HepG2 (cell line): ENCODE data around the gene AAMP. TPM values are rescaled to one million over a fixed set of nuclear protein-coding genes. Genes with fewer than 3 reads are reported as not detected.

Experiments used
- ATAC-seq: fragments of 200-7000 bp; cut with Tn5 transposase; 3 replicates; pipeline ENCODE4 v1.9.1; 2020; ENCODE audit warnings: mild to moderate bottlenecking, moderate library complexity
- BruUV-seq: library from RNA; stranded (reverse); fragments of 400-500 nt; replicated peaks from 2 replicates; lab custom pipeline; 2021; lab: Mats Ljungman, UMichigan
- CTCF ChIA-PET: fragments of 300-600 bp; formaldehyde crosslinking; extraction: SDS; loops from one replicate; lab custom pipeline; 2021; ENCODE audit warnings: low total read pairs, inconsistent platforms, low intra/inter-chr PET ratio; lab: Yijun Ruan, JAX
- POLR2A ChIA-PET: fragments of 350-600 bp; sonication (Branson Sonifier 250); formaldehyde crosslinking; loops from one replicate; lab custom pipeline; 2020; ENCODE audit warnings: antibody characterized with exemption, inconsistent platforms; lab: Yijun Ruan, JAX
- DNase-seq: peaks from one replicate; pipeline ENCODE4 v3.0.0-alpha.2; 2015; ENCODE audit warnings: low spot score
- FAIRE-seq: peaks from 3 replicates; lab custom pipeline; 2011; peaks lifted over from hg19 to GRCh38; lab: Jason Lieb, UNC
- H2AFZ ChIP-seq: one replicate; pipeline ENCODE4 v1.6.1; 2011; ENCODE audit warnings: low read length, inconsistent platforms
- H3K27ac ChIP-seq: fragments of 300-600 bp; 3 replicates; pipeline ENCODE4 v1.8.0; 2011; ENCODE audit warnings: mixed run types, mild to moderate bottlenecking, mixed read lengths, low read length, inconsistent platforms; ENCODE audit not compliant: insufficient read depth; ENCODE audit errors: extremely low read length
- H3K27me3 ChIP-seq, 2 experiments: fragments of 200-600 bp in 1 of 2; 2 replicates in 1 of 2; 3 replicates in 1 of 2; pipeline versions ENCODE4 v1.6.0 to v1.8.0; 2011; ENCODE audit warnings: low read length in 2 of 2, mild to moderate bottlenecking in 2 of 2, moderate library complexity in 2 of 2, inconsistent platforms in 1 of 2; ENCODE audit not compliant: insufficient read depth in 2 of 2, control insufficient read depth in 1 of 2
- H3K36me3 ChIP-seq, 2 experiments: fragments of 200-600 bp in 1 of 2; replicated peaks in 1 of 2; 2 replicates in 1 of 2; 3 replicates in 1 of 2; pipeline versions ENCODE4 v1.5.1 to v1.8.0; 2011; ENCODE audit warnings: low read length in 2 of 2, inconsistent platforms in 1 of 2; ENCODE audit not compliant: insufficient read depth in 2 of 2, control insufficient read depth in 1 of 2
- H3K4me1 ChIP-seq: 2 replicates; pipeline ENCODE4 v1.5.1; 2012; ENCODE audit warnings: low read length, inconsistent platforms; ENCODE audit not compliant: insufficient read depth
- H3K4me2 ChIP-seq: 2 replicates; pipeline ENCODE4 v1.6.0; 2011; ENCODE audit warnings: low read depth, low read length, inconsistent platforms
- H3K4me3 ChIP-seq, 3 experiments: fragments of 200-600 bp in 1 of 3; sonication (generic), shearing (Covaris generic) in 1 of 3; replicated peaks in 1 of 3; 2 replicates each; pipeline ENCODE4 v1.5.1; 2011 to 2016; ENCODE audit warnings: low read length in 3 of 3, inconsistent platforms in 2 of 3, low read depth in 2 of 3, mild to moderate bottlenecking in 2 of 3, control low read depth in 1 of 3, mixed read lengths in 1 of 3; ENCODE audit not compliant: insufficient read depth in 1 of 3
- H3K79me2 ChIP-seq: one replicate; pipeline ENCODE4 v1.6.1; 2011; ENCODE audit warnings: low read length, inconsistent platforms; ENCODE audit not compliant: insufficient read depth
- H3K9ac ChIP-seq: 2 replicates; pipeline ENCODE4 v1.6.0; 2011; ENCODE audit warnings: mild to moderate bottlenecking, low read depth, low read length, inconsistent platforms; ENCODE audit not compliant: insufficient read depth
- H3K9me3 ChIP-seq: 2 replicates; pipeline ENCODE4 v1.5.1; 2012; ENCODE audit warnings: mild to moderate bottlenecking, low read length
- H4K20me1 ChIP-seq: 2 replicates; pipeline ENCODE4 v1.6.0; 2011; ENCODE audit warnings: inconsistent platforms, mild to moderate bottlenecking, low read length, moderate library complexity; ENCODE audit not compliant: insufficient read depth
- FOXA1 ChIP-seq, 2 experiments: fragments of 450-650 bp in 1 of 2; sonication (generic) in 1 of 2; formaldehyde crosslinking in 1 of 2; IDR thresholded peaks; 2 replicates each; pipeline versions ENCODE4 v1.4.0 to v1.6.1; 2016 to 2020; ENCODE audit warnings: missing genetic modification reagents in 1 of 2
- SOX5 ChIP-seq: IDR thresholded peaks from 2 replicates; pipeline ENCODE4 v1.6.1; 2016; ENCODE audit warnings: borderline replicate concordance
- SRSF1 ChIP-seq: fragments of 200-400 bp; formaldehyde crosslinking; optimal IDR thresholded peaks from 2 replicates; pipeline ENCODE3; 2017; ENCODE audit warnings: mild to moderate bottlenecking, low read depth, low read length, moderate library complexity
- ZNF350 ChIP-seq: sonication (generic); formaldehyde crosslinking; IDR thresholded peaks from 2 replicates; pipeline ENCODE4 v1.4.0; 2020; ENCODE audit warnings: mild to moderate bottlenecking, low read depth, missing genetic modification reagents, borderline replicate concordance
- whole genome bisulfite sequencing: methylation state at CpG from one replicate; pipeline ENCODE4 v1.1.6; 2017; ENCODE audit warnings: low lambda C conversion rate; 5-methylcytosine and 5-hydroxymethylcytosine counted together
- in situ Hi-C: cut with HindIII; loops from 2 replicates; pipeline ENCODE4 v1.10.0; 2017; ENCODE audit warnings: low pct_unique_long_range_greater_than_20kb; ENCODE audit not compliant: extremely low pct_ligation_motif_present
- intact Hi-C: fragments of 100-400 bp; cut with micrococcal nuclease; formaldehyde crosslinking; loops from one replicate; pipeline ENCODE4 v1.10.0; 2022; ENCODE audit not compliant: unreplicated experiment
- polyA plus RNA-seq, 8 experiments: library from polyadenylated mRNA; depleted of rRNA in 3 of 8; stranded (reverse) in 7 of 8; unstranded in 1 of 8; fragments of >200 nt; fragmentation: Illumina TruSeq in 4 of 8; extraction: Trizol in 4 of 8; gene quantifications; 2 replicates each; pipeline versions ENCODE4 v1.2.1 to v1.2.3, GENCODE V29; 2011 to 2016; ENCODE audit warnings: low read depth in 4 of 8, missing spikeins in 1 of 8, mixed read lengths in 1 of 8; ENCODE audit not compliant: insufficient read depth in 1 of 8
- total RNA-seq, 5 experiments: library from RNA; depleted of rRNA; stranded (reverse); fragments of >200 nt; fragmentation: Illumina TruSeq; extraction: Trizol; gene quantifications; 2 replicates each; pipeline ENCODE4 v1.2.3, GENCODE V29; 2016; ENCODE audit warnings: low read depth in 1 of 5
- TF ChIP-seq, protein P1 (sequence below): sonication (generic); formaldehyde crosslinking; IDR thresholded peaks from 2 replicates; pipeline ENCODE4 v1.5.0; 2020; ENCODE audit warnings: missing genetic modification reagents, mild to moderate bottlenecking, borderline replicate concordance

Gene AAMP
- total and polyA plus RNA-seq, 2 of the 13 experiments (the other 11 are each of a cell fraction or from before 2014, with no cell fraction given), result 110 to 186 TPM

DNA sequence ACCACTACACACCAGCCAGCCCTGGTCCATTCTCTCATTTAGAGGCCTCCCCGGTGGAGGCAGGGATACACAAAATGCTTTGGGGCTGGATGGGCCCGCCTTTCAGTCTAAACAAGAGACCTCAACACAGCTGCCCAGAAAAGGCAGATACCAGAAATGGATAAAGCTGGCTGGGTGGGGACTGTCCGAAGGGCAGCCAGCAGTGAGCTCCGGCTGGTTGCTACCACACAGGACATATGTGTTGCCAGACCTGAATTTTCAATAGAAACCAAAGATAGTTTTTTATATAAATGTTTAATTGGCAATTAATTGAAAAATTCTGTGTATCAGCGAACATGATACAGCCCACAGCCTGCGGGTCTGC, 7.7 kb downstream of the AAMP start:
- Histone ChIP-seq H3K4me3 (no peak overlapping the region), H3K27ac (no peak overlapping the region), H3K27me3 (no peaks in the 10 kb centered on the region), H3K9ac (no peak overlapping the region), H3K4me1 (peaks cover 65% of the 10 kb centered on the region), H3K4me2 (no peak overlapping the region), H4K20me1 (no peaks in the 10 kb centered on the region), H3K36me3 (peaks cover 17 to 34% of the 10 kb centered on the region in 2 experiments), H2AFZ (no peak overlapping the region), H3K79me2 (no peaks in the 10 kb centered on the region), H3K9me3 (no peaks in the 10 kb centered on the region)
- CTCF ChIA-PET, result no interaction called here
- BruUV-seq, result no TSS peak
- FAIRE-seq (no peak), ATAC-seq (no peak), DNase-seq (no peak)
- POLR2A ChIA-PET, result interaction anchor here (0.9 to 6.6 kb wide), 3 partner anchors 8 to 17 kb away, joined by 3 to 27 read pairs (median 5); partner anchors contain the start of genes AAMP and PNKD
- intact Hi-C loops, result no loop called here
- TF ChIP-seq SOX5 (CRISPR knock-in tag) (no peak), ZNF350 (CRISPR knock-in tag) (0 out of 2 replicates have a peak, but pooled peaks have one; percentile 2)
- in situ Hi-C loops, result no loop called here
- 82% methylated on average over 6 of the region's 6 CpGs for WGBS

DNA sequence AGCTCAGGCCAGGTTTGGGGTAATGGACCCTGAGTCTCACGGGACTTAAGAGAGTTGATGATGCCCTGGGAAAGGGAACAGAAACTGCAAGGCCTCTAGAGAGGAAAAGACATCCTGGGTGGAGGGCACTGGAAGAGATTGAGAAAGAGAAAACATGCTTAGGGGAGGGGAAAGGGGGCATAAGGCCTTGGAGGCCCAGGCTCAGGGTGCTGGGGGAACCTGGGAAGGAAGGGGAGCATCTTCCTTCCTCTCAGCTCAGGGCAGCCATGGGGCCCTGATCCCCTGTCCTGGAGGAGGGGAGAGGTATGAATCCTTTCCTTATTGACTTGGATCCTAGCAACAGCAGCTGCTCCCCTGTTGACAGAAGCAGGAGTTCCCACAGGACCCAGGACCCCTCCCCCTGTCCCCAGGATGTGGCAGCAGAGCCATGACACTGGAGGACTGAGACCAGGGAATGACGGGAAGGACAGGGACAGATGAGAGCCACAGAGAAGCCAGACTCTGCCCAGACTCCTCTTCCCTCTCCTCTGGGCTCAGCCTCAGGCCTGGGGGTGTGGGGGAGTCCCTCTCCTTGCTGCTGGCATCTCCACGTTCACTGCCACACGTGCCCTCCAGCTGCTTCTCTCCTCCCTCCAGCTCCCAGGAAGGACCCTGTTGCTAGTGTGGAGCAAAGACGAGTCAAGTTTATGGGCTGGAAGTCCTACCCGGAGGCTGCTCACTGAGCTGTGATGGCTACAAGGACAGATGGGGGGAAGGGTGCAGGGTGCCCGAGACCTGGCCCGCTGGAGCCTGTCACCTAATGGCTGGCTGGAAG, 8.3 kb downstream of the AAMP start:
- FAIRE-seq (no peak), DNase-seq (no peak), ATAC-seq (no peak)
- WGBS, result 68% methylated on average over 8 of the region's 8 CpGs
- H4K20me1 ChIP-seq, result no peaks in the 10 kb centered on the region
- peaks cover 14 to 32% of the 10 kb centered on the region in 2 experiments for H3K36me3 ChIP-seq
- no peaks in the 10 kb centered on the region for H3K9me3 ChIP-seq
- no peak overlapping the region for H3K27ac ChIP-seq
- H3K4me1 ChIP-seq, result peaks cover 59% of the 10 kb centered on the region
- no peak overlapping the region for H3K4me2 ChIP-seq
- H3K27me3 ChIP-seq, result no peaks in the 10 kb centered on the region
- TF ChIP-seq SRSF1 (no peak), ZNF350 (CRISPR knock-in tag) (0 out of 2 replicates have a peak, but pooled peaks have one; percentile 3), FOXA1 (IDR thresholded peaks at IDR 0.05) (no peak), FOXA1 (CRISPR knock-in tag; IDR thresholded peaks at IDR 0.05) (peak; percentile 42; the same call in 1 of the 2 replicates)
- TF ChIP-seq, protein P1, sequence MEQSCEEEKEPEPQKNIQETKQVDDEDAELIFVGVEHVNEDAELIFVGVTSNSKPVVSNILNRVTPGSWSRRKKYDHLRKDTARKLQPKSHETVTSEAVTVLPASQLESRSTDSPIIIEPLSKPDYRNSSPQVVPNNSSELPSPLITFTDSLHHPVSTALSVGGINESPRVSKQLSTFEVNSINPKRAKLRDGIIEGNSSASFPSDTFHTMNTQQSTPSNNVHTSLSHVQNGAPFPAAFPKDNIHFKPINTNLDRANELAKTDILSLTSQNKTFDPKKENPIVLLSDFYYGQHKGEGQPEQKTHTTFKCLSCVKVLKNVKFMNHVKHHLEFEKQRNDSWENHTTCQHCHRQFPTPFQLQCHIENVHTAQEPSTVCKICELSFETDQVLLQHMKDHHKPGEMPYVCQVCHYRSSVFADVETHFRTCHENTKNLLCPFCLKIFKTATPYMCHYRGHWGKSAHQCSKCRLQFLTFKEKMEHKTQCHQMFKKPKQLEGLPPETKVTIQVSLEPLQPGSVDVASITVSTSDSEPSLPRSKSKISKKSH (CRISPR knock-in tag), result 0 out of 2 replicates have a peak, but pooled peaks have one; percentile 24
- H3K79me2 ChIP-seq, result no peaks in the 10 kb centered on the region
- no peak overlapping the region for H3K4me3 ChIP-seq
- H2AFZ ChIP-seq, result no peak overlapping the region
- H3K9ac ChIP-seq, result no peak overlapping the region
- ChIA-PET POLR2A (interaction anchor here (0.9 to 6.6 kb wide), 3 partner anchors 8 to 17 kb away, joined by 3 to 27 read pairs (median 5); partner anchors contain the start of genes AAMP and PNKD), CTCF (no interaction called here)
- in situ Hi-C loops, result no loop called here
- intact Hi-C loops, result no loop called here
- BruUV-seq, result no TSS peak
